Effector memory CD4-positive, alpha-beta T cell (primary cell): ENCODE data around the gene TMPRSS6.

ENCODE experiments used
- DNase-seq, 3 donors: peaks; one replicate each; pipeline ENCODE4 v3.0.0-alpha.2; 2020
- H3K27ac ChIP-seq: 2 replicates; pipeline ENCODE4 v1.7.0; 2013; ENCODE audit warnings: mild to moderate bottlenecking, low read length, moderate library complexity; ENCODE audit not compliant: insufficient read depth, poor library complexity, severe bottlenecking
- H3K27me3 ChIP-seq: replicated peaks from 2 replicates; pipeline ENCODE4 v1.7.0; 2013; ENCODE audit warnings: mild to moderate bottlenecking, low read length; ENCODE audit not compliant: insufficient read depth, control insufficient read depth, poor library complexity, severe bottlenecking
- H3K36me3 ChIP-seq: 2 replicates; pipeline ENCODE4 v1.7.0; 2013; ENCODE audit warnings: mild to moderate bottlenecking, low read length, moderate library complexity; ENCODE audit not compliant: control insufficient read depth, insufficient read depth
- H3K4me1 ChIP-seq: 2 replicates; pipeline ENCODE4 v1.7.0; 2013; ENCODE audit warnings: low read length, mild to moderate bottlenecking; ENCODE audit not compliant: control insufficient read depth, insufficient read depth, poor library complexity, severe bottlenecking
- H3K4me3 ChIP-seq: 2 replicates; pipeline ENCODE4 v1.7.0; 2013; ENCODE audit warnings: low read length, low read depth, mild to moderate bottlenecking; ENCODE audit not compliant: insufficient read depth, poor library complexity, severe bottlenecking
- H3K9me3 ChIP-seq: 2 replicates; pipeline ENCODE4 v1.7.0; 2013; ENCODE audit warnings: mild to moderate bottlenecking, low read length, moderate library complexity; ENCODE audit not compliant: control insufficient read depth

Gene TMPRSS6

DNA sequence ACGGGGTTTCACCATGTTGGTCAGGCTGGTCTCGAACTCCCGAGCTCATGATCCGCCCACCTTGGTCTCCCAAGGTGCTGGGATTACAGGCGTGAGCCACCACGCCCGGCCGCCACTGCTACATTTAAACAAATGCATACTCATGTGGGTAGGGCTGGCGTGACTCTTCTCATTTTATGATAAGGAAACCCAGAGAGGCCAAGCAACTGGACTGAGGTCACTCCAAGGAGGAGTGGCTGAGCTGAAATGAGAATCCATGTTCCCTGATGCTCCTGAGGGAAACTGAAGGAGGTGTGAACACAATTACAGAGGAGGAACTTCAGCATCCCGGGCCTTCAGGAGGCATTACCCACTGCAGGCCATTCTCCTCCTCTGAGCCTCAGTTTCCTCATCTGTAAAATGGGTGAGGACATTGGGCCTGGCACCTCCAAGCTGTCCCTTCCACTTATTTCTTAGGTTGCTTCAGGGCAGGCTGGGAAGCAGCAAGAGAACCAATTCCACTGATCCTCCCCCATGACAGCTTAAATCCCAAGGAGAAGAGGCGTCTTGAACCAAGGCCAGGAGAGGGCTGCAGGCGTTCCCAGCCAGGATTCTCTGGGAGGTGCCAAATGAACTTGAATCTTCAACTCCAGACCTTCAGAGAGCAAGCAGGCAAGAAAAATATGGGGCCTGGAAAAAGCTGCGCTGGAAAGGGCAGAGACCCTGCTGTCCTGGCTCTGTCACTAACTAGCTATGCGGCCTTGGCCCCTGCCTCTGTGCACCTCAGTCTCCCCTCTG lies 93.2 kb downstream of the TMPRSS6 start:
- no peak overlapping the region for H3K4me3 ChIP-seq
- H3K27me3 ChIP-seq, result no peaks in the 10 kb centered on the region
- no peaks in the 10 kb centered on the region for H3K9me3 ChIP-seq
- DNase-seq, result no peak
- H3K4me1 ChIP-seq, result peaks cover 8% of the 10 kb centered on the region
- no peaks in the 10 kb centered on the region for H3K36me3 ChIP-seq
- H3K27ac ChIP-seq, result no peak overlapping the region

DNA sequence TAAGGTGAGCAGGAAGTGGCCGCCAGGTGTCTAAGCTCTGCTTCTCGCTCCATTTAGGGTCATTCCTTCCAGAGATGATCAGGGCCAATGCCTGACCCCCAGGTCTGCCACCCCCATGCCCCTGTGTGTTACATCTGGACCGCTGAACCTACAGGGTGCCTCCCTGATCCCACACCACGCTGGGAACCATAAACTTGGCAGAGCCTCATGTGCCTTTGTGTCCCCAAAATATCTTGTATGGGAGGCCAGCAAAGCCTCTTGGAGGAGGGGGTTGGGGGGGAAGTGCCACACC lies 94.0 kb downstream of the TMPRSS6 start:
- no peak overlapping the region for H3K27ac ChIP-seq
- H3K27me3 ChIP-seq, result no peaks in the 10 kb centered on the region
- no peaks in the 10 kb centered on the region for H3K36me3 ChIP-seq
- peaks cover 8% of the 10 kb centered on the region for H3K4me1 ChIP-seq
- no peak overlapping the region for H3K4me3 ChIP-seq
- DNase-seq, result no peak
- no peaks in the 10 kb centered on the region for H3K9me3 ChIP-seq
